Cardiac fibroblast (primary cell): Measurements from ENCODE around the gene DUSP28.

ENCODE experiments used
- DNase-seq, 2 donors: peaks; one replicate each; pipeline versions ENCODE4 v3.0.0 to v3.0.0-alpha.2; 2010; ENCODE audit warnings: low read depth in 2 of 2
- H3K4me3 ChIP-seq, 2 donors: replicated peaks in 1 of 2; 1 replicate in 1 of 2; 2 replicates in 1 of 2; pipeline ENCODE4 v1.5.1; 2011; ENCODE audit warnings: low read depth in 2 of 2, low read length in 2 of 2, mild to moderate bottlenecking in 2 of 2, moderate library complexity in 1 of 2
- TF ChIP-seq, protein P1 (sequence below): IDR thresholded peaks from one replicate; pipeline ENCODE4 v1.5.1; 2011; ENCODE audit warnings: low read depth, mild to moderate bottlenecking, low read length, inconsistent platforms

DUSP28 gene

DNA sequence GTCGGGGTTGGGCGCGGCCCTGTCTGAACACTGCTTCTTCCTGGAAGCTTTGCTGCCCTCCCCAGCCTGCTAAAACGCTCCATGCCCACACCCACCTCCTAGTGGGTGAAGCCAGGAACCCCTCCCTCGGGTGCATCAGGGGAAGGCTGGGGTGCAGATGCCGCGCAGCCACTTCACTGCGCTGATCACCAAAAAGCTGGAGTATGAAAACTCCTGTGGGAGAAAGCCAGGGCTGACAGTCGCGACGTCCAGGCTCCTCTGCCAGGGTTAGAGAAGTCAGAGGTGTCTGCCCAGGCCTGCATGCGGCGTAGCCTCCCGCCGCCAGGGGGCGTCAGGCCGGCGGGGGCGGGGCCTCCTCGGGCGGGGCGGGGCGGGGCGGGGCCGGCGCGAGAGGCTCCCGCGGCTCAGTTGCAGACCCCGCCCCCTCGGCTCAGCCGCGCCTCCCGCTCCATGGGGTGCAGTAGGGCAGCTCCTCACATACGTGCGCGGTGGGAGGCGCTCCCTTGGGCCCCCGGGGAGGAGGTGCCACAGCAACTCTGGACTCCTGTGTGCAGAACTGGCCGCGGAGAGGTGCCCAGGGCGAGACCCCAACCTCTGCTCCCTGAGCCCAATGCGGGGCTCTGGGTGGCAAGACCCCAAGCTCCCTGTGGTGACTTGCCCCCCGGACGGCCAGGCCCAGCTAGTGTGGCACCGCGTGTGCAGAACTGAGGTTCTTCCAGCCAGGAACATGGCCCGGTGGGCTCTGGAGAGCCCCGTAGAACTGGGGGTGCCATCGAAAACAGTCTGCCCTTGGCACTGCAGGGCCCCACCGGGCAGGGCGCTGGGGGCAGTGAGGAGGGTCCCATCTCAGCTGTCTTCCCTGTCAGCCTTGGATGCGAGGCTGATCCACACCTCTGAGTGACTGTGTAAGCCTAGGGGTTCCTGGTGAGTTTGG is 6.3 kb downstream of the DUSP28 start:
- TF ChIP-seq, protein P1, sequence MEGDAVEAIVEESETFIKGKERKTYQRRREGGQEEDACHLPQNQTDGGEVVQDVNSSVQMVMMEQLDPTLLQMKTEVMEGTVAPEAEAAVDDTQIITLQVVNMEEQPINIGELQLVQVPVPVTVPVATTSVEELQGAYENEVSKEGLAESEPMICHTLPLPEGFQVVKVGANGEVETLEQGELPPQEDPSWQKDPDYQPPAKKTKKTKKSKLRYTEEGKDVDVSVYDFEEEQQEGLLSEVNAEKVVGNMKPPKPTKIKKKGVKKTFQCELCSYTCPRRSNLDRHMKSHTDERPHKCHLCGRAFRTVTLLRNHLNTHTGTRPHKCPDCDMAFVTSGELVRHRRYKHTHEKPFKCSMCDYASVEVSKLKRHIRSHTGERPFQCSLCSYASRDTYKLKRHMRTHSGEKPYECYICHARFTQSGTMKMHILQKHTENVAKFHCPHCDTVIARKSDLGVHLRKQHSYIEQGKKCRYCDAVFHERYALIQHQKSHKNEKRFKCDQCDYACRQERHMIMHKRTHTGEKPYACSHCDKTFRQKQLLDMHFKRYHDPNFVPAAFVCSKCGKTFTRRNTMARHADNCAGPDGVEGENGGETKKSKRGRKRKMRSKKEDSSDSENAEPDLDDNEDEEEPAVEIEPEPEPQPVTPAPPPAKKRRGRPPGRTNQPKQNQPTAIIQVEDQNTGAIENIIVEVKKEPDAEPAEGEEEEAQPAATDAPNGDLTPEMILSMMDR: peak; percentile 69
- DNase-seq: peak; percentile 85 to 89
- peak overlapping the region in 1 of 2 donors; percentile 40 for H3K4me3 ChIP-seq

DNA sequence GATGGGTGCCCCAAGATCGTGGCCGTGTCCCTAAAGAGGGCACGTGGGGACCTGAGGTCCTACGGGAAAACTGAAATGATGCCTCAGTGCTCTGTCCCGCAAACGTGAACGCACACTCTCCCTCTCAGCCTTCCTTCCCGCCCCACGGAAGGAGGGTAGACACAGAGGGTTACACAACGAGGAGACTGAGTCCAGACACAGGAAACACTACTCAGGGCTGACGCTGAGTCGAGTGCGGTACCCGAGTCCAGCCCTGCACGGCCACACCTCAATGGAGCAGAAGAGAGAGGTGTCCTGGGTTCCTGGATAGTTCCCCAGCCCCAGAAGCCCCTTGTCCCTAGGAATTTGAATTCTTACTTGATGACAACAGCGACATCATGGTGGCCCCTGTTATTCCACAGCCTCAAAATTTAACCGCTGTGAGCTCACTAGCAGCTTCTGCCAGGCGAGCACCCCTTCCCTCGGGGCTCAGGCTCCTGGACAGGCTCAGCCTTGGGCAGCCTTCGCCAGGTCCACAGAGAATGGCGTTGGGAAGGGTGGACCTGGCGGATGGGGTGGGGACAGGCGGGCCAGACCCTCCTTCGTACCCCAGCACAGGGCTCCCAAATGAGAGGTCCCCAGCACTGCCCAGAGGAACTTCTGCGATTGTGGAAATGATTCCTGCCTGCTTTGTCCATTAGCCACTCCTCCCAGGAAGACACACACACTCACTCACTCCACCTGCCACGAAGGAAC is 7.1 kb downstream of the DUSP28 start:
- DNase-seq: peak in 1 of 2 donors; percentile 53
- TF ChIP-seq, protein P1: no peak
- peak overlapping the region; percentile 67 for H3K4me3 ChIP-seq

DNA sequence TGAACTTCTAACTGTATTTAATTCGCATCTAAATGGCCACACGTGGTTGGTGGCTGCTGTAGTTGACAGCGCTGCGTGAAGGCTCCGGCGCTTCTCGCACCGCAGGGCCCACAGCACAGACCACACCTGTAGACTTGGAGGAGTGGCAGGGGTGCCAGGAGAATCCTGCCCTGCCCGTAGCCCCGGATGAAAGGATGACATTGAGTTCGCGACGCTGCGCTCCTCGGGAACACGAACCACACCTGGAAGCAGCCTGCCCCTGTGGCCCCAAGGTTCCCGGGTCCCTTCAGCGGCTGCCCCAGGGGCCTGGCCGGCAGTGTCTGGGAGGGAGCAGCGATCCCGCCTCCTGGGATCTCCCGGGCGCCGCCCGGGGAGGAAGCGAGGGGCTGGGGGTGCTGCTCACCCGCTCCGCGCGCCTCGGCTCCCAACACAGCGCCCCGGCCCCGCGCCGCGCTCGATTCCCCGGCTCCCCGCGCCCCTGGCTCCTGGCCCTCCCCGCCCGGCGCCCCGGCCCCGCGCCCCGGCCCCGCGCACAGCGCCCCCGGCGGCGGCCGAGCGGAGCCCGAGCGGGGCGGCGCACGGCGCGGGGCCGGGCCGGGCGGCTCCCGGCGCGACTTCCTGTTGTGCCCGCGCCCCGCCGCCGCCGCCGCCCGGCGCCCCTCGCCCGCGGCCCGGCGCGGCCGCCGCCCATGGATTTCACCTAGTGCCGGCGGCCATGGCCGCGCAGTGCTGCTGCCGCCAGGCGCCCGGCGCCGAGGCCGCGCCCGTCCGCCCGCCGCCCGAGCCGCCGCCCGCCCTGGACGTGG is 7.9 kb downstream of the DUSP28 start, which contains the start of gene RNPEPL1:
Gene RNPEPL1 (plus strand): TSS at position 613 of the 806 bp plus-strand sequence. CDS start 103 bp downstream, at position 716.
- DNase-seq: peak; percentile 25 to 34
- H3K4me3 ChIP-seq: peak within 1 kb of the TSS; percentile 67
- TF ChIP-seq, protein P1: no peak

DNA sequence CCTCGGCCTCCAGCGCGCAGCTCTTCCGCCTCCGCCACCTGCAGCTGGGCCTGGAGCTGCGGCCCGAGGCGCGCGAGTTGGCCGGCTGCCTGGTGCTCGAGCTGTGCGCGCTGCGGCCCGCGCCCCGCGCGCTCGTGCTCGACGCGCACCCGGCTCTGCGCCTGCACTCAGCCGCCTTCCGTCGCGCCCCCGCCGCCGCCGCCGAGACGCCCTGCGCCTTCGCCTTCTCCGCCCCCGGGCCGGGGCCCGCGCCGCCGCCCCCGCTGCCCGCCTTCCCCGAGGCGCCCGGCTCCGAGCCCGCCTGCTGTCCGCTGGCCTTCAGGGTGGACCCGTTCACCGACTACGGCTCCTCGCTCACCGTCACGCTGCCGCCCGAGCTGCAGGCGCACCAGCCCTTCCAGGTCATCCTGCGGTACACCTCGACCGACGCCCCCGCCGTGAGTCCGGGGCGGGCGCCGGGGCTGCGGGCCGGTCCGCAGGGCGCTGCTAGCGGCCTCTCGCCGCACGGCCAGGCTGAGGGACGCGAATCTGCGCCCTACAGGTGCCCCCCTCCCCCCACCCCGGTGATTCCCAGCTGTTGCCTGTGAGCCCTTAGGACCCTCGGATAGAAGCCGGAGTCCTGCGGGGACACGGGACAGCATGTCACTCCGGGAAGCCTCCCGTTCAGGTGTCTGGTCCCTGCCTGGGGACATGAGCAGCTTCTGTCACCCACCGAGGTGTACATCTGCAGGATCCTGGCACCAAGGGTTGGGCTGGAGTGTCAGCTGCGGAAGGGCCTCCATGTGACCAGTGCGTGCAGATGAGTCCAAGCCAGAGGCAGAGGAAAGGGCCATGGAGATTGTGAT is 8.7 kb downstream of the DUSP28 start:
- peak overlapping the region; percentile 42 to 62 for H3K4me3 ChIP-seq
- peak; percentile 59 to 69 for DNase-seq
- TF ChIP-seq, protein P1: no peak

DNA sequence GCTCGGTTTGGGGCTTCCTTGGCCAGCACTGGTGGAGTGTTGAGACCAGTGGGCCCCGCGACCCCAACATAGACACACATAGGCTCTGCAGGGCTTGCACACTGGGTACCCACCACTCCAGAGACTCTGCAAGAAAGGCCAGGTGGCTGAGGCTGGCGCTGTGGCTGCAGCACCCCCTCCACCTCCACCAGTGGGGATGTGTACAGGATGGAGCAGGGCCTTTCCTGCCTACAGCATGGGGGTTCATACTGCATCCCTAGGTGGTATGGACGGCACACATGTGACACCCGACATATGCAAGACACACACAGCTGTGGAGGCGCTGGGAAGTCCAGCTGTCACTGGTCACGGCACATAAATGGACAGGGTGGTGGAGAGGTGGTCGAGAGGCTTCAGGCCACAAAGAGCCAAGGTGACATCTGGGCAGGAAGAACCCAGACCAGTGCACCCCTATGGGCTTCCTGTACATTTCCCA is 9.4 kb downstream of the DUSP28 start:
- peak overlapping the region; percentile 42 to 62 for H3K4me3 ChIP-seq
- TF ChIP-seq, protein P1: no peak
- DNase-seq: no peak
